ENCODE data around the gene RSPH9.

RSPH9 gene

GRCh38 chr6:43714311-43715055, 69.6 kb downstream of the RSPH9 start:
- no peak for DNase-seq

- no peak for DNase-seq
Observed at GRCh38 chr6:43715056-43715788, 70.4 kb downstream of the RSPH9 start.

GRCh38 chr6:43716099-43716498, 71.3 kb downstream of the RSPH9 start:
- DNase-seq, result peak; percentile 6

GRCh38 chr6:43717389-43717788, 72.6 kb downstream of the RSPH9 start:
- DNase-seq, result no peak

GRCh38 chr6:43717822-43718221, 73.0 kb downstream of the RSPH9 start:
- no peak for DNase-seq

GRCh38 chr6:43718387-43719105, 73.7 kb downstream of the RSPH9 start:
- DNase-seq, result no peak

- no peak for DNase-seq
Observed at GRCh38 chr6:43719511-43719910, 74.7 kb downstream of the RSPH9 start.

GRCh38 chr6:43720999-43721398, 76.2 kb downstream of the RSPH9 start:
- DNase-seq, result no peak

Measured in NCI-H1694 treated with DMSO at 0.1 percent for 48 hours (cell line).